Inferior parietal cortex (tissue), 1 donor: ENCODE results near the gene LRMDA.

Source experiments
- DNase-seq: peaks from one replicate; pipeline ENCODE4 v3.0.0-alpha.2; 2016; ENCODE audit errors: extremely low spot score

Gene LRMDA

GRCh38 chr10:76397181-76398042 is 966.0 kb downstream of the LRMDA start:
- DNase-seq = no peak

- no peak for DNase-seq
Measured at GRCh38 chr10:76398043-76398710, 966.8 kb downstream of the LRMDA start.

DNA sequence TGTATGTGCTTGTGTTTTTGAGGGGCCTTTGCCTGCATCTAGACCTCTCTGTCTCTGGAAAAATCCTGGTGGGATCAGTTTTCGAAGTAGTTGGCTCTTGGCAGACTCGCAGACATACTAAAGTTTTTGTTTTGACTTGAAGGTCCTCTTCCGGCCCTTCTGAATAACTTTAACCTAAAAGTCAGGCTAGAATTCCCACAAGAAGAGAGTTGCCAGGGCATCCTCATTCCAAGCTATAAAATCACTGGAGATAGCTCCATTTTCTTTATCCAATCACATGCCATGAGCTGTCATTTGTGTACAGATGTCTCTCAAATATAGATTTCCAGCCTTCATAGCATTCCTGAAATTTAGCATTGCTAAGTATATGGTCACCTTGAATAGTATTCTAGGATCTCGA is 967.8 kb downstream of the LRMDA start:
- DNase-seq = no peak

DNA sequence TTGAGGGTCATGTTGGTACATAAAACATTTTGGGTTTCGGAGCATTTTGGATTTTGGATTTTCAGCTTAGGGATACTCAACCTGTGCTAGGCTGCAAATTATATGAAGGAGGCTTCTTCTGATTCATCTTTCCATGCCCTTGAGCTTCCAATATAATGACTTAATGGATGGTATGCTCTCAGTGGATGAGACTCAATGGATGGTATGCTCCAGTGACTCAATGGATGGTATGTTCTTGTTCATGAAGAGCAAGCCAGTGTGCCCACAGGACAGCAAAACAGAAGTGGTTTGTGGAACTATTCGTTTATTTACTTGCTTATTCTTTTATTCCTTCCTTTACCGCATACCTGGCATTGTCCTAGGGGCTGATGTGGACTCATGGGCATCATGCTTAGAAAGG is 969.6 kb downstream of the LRMDA start:
- no peak for DNase-seq

GRCh38 chr10:76403912-76404311 is 972.5 kb downstream of the LRMDA start:
- no peak for DNase-seq

DNA sequence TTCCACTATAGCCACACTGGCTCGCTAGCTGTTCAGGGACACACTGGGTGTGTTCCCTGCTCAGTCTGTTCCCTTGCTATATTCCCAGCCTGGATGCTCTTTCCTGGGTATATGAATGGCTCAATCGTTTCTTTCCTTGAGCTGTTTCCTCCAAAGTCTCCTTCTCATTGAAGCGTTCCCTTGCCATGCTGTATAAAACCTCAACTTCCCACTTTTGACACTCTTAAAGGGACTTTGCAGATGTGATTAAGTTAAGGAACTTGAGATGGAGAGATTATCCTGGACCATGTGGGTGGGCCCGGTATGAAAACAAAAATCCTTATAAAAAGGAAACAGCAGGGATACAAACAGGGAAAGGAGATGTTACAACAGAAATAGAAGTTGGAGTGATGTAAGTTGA is 973.1 kb downstream of the LRMDA start:
- DNase-seq = no peak

- no peak for DNase-seq
Measured at GRCh38 chr10:76405922-76406321, 974.5 kb downstream of the LRMDA start.

GRCh38 chr10:76408646-76409045 is 977.2 kb downstream of the LRMDA start:
- no peak for DNase-seq

- DNase-seq = peak; percentile 18
Measured at GRCh38 chr10:76411729-76412435, 980.5 kb downstream of the LRMDA start.

GRCh38 chr10:76415554-76415953 is 984.1 kb downstream of the LRMDA start:
- DNase-seq = no peak

DNA sequence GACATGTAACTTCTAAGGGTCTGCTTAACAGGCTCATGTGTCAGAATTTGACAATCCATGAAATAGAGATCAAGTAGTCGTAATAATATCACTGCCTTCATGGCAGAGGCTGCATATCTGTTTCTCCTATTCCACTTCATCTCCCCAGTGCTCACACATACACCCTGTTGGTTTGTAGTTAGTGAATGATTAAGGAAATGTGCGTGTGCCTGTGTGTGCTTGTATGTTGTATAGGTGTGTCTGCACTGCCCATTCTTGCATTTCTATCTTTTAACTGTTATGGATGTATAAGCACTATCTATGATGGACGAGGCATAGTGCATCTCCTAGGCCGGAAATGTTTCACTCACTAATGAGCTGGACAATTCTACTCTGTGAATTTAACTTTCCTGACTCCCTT is 985.2 kb downstream of the LRMDA start:
- DNase-seq = no peak

DNA sequence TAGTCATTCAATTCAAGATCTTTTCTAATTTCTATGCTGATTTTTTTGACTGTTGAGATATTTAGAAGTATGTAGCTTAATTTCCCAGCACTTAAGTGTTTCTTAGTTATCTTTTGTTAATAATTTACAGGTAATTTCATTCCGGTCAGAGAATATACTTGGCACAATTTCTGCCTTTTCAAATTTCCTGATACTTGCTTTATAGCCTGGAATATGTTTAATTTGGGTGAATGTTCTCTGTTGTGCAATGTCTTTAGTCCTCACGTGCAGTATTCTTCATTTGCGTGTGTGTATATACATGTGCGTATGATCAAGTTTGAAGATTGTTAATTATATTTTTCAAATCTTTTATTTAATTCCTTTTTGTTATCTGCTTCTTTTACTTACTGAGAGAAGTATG is 989.3 kb downstream of the LRMDA start:
- DNase-seq = no peak

- no peak for DNase-seq
Measured at GRCh38 chr10:76422769-76423168, 991.3 kb downstream of the LRMDA start.

GRCh38 chr10:76428551-76429367 is 997.3 kb downstream of the LRMDA start:
- no peak for DNase-seq

- peak; percentile 28 for DNase-seq
Measured at GRCh38 chr10:76429368-76430060, 998.1 kb downstream of the LRMDA start.

DNA sequence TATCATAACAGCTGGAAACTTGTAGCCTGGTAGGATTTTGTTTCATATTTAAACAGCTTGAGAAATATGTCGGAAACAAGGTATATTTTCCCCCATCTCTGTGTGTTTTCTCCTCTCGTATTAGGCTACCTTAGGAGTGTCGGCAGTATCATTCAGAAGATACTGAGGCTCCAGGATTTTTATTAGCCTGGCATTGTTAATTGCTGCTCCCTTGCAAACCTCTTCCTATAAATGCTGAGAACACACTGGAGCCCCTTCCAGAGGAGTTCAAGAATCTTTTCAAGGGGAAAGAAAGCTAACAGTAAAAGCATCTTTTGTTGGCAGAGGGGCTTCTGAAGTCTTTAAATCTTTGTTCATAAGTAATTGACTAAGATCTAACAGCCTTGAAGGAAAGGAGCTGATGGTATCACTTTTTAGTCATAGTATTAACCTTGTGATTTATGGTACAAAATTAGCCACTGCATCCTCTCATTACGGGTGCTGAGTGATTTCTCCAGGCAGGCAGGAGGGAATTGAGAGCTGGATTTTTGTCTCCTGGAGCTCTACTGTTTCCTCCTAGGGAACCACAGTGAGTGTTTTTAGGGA is 998.7 kb downstream of the LRMDA start:
- peak; percentile 19 for DNase-seq

GRCh38 chr10:76432016-76433012 is 1000.9 kb downstream of the LRMDA start:
- DNase-seq = no peak

GRCh38 chr10:76433161-76434005 is 1002.0 kb downstream of the LRMDA start:
- no peak for DNase-seq

DNA sequence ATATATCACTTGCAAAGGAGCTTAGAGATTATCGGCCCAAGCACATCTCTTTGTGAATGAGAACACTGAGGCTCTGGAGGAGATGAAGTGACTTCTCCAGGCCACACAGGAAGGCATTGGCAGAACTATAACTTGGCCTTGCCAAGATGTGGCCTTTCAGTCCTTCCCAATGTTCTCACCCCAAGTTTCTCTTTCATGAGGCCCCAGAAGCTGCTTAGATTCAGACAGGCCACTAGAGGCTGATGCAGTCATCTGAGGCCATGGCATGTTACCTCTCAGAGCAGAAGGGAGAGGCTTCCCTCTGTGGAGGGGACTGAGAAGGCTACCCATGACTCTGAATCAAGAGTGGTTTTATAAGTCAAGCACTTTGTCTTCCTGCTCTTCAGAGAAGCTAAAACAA is 1003.7 kb downstream of the LRMDA start:
- DNase-seq = no peak
